ENCODE results near the gene CARD11. TPM values are rescaled to one million over a fixed set of nuclear protein-coding genes. Genes with fewer than 3 reads are reported as not detected.
"Not testable (repeated sequence)": the region's sequence is repeated elsewhere in the genome, so short reads cannot be mapped to it uniquely, and the experiment has no call there.

The CARD11 gene
- total and polyA plus RNA-seq, 8 donors: 2.7 to 8.1 (median 3.9) TPM

DNA sequence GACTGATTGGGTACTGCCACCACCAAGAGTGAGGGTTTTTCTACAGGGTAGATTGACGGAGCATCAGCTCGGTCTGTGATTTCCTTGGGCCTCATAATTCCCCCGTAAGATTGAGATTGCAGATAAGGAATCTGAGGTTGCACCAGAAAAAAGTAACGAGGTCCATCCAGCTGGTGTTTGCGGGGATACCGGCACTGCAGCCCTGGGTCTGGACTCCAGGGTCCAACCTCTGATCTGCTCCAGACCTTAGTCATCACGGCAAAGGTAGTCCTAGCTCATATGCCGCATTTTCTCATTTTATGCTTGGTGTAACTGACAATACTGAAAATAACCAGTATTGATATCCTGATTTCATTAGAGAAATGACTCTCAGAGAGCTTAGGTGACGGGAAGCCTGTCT lies 3.9 kb downstream of the CARD11 start:
- Histone ChIP-seq H3K4me1 (no peaks in the 10 kb centered on the region), H3K27ac (no peak overlapping the region), H3K4me3 (no peak overlapping the region), H3K36me3 (no peaks in the 10 kb centered on the region), H3K9me3 (no peaks in the 10 kb centered on the region), H3K27me3 (peaks cover 0 to 29% of the 10 kb centered on the region in 2 donors)
- ATAC-seq (no peak), DNase-seq (no peak)
- TF ChIP-seq, protein P1, sequence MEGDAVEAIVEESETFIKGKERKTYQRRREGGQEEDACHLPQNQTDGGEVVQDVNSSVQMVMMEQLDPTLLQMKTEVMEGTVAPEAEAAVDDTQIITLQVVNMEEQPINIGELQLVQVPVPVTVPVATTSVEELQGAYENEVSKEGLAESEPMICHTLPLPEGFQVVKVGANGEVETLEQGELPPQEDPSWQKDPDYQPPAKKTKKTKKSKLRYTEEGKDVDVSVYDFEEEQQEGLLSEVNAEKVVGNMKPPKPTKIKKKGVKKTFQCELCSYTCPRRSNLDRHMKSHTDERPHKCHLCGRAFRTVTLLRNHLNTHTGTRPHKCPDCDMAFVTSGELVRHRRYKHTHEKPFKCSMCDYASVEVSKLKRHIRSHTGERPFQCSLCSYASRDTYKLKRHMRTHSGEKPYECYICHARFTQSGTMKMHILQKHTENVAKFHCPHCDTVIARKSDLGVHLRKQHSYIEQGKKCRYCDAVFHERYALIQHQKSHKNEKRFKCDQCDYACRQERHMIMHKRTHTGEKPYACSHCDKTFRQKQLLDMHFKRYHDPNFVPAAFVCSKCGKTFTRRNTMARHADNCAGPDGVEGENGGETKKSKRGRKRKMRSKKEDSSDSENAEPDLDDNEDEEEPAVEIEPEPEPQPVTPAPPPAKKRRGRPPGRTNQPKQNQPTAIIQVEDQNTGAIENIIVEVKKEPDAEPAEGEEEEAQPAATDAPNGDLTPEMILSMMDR (IDR thresholded peaks at IDR 0.05): no peak
- intact Hi-C loops (cut with DNase I): no loop called here

DNA sequence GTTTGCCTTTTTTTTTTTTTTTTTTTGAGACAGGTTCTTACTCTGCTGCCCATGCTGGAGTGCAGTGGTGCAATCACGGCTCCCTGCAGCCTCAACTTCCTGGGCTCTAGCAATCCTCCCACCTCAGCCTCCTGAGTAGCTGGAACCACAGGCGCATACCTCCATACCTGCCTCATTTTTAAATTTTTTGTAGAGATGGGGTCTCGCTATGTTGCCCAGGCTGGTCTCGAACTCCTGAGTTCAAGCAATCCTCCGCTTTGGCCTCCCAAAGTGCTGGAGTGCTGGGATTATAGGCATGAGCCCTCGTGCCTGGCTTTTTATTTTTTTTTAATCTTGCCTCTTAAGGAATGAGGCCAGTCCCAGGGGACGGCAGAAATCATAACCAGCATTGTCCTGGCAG lies 5.7 kb downstream of the CARD11 start:
- ATAC-seq; H3K4me3 ChIP-seq; H3K4me1 ChIP-seq; DNase-seq; H3K9me3 ChIP-seq; intact Hi-C loops (cut with DNase I); H3K36me3 ChIP-seq; H3K27ac ChIP-seq: not testable (repeated sequence)
- H3K27me3 ChIP-seq: peaks cover 0 to 11% of the 10 kb centered on the region in 2 donors

DNA sequence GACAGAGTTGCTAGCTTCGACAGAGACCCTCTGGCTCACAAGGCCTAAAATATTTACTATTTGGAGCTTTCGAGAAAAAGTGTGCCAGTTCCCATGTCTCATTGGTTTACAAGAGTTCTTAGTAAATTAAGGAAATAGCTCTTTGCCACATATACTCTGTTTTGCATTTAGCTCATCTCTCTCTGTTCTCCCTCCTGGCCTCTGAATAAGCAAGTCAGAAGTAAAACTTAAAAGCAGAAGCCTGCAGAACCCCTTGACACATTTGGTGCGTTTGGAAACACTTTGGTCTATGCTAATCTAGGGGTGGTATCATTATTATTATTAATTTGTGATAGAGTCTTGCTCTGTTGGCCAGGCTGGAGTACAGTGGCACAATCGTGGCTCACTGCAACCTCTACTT lies 6.4 kb downstream of the CARD11 start:
- Histone ChIP-seq H3K4me3 (no peak overlapping the region), H3K36me3 (no peaks in the 10 kb centered on the region), H3K27me3 (peaks cover 0 to 4% of the 10 kb centered on the region in 2 donors), H3K27ac (no peak overlapping the region), H3K9me3 (no peaks in the 10 kb centered on the region), H3K4me1 (no peaks in the 10 kb centered on the region)
- intact Hi-C loops (cut with DNase I): no loop called here
- ATAC-seq (no peak), DNase-seq (no peak)
- TF ChIP-seq, protein P1 (IDR thresholded peaks at IDR 0.05): no peak

DNA sequence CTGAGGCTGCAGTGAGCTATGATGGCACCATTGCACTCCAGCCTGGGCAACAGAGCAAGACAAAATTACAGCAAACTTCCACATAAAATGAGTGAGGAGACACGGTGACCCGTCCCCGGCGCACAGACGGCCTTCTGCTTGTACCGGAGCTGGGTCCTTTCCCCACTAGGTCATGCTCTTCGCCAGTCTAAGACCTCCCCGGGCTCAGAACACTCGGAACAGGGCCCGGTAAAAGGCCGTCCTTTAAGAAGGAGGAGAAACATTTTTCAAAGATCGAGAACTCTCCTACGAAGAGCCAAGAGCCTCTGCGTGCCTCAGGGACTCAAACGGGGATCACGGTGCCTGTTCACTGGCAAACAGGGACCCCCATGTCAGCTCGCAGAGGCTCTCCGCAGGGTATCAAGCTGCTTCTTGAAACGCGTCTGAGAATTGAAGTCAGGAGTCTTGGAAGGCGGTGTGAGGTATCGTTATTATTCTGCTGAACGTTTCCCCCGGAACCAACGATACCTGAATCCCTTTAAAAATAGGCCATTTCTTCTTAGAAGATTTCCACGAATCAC lies 9.0 kb downstream of the CARD11 start:
- TF ChIP-seq, protein P1 (IDR thresholded peaks at IDR 0.05): no peak
- intact Hi-C loops (cut with DNase I): no loop called here
- DNase-seq (no peak), ATAC-seq (no peak)
- H3K4me3 ChIP-seq: no peak overlapping the region
- H3K9me3 ChIP-seq: no peaks in the 10 kb centered on the region
- H3K27me3 ChIP-seq: peaks cover 0 to 4% of the 10 kb centered on the region in 2 donors
- H3K4me1 ChIP-seq: no peaks in the 10 kb centered on the region
- H3K27ac ChIP-seq: no peak overlapping the region
- no peaks in the 10 kb centered on the region for H3K36me3 ChIP-seq

DNA sequence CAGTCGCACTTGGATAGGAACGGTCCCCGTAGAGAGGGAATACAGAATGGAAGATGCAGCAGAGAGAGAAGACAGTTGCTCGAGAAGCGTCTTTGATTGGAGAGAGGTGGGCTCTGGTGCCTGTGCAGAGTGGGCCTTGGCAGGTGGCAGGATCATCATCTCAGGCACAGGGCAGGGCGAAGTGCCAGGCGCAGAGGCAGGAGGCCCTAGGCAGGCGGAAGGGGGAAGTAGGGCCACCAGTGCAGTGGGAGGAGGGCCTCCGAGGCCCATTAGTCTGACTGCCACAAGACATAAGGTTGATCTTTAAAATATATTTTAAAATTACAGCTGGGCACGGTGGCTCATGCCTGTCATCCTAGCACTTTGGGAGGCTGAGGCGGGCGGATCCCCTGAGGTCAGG lies 10.1 kb downstream of the CARD11 start:
- H3K4me1 ChIP-seq: no peaks in the 10 kb centered on the region
- TF ChIP-seq, protein P1 (IDR thresholded peaks at IDR 0.05): no peak
- DNase-seq (no peak), ATAC-seq (no peak)
- peaks cover 0 to 10% of the 10 kb centered on the region in 2 donors for H3K27me3 ChIP-seq
- no peak overlapping the region for H3K4me3 ChIP-seq
- no peaks in the 10 kb centered on the region for H3K9me3 ChIP-seq
- no peaks in the 10 kb centered on the region for H3K36me3 ChIP-seq
- H3K27ac ChIP-seq: no peak overlapping the region
- intact Hi-C loops (cut with DNase I): no loop called here

DNA sequence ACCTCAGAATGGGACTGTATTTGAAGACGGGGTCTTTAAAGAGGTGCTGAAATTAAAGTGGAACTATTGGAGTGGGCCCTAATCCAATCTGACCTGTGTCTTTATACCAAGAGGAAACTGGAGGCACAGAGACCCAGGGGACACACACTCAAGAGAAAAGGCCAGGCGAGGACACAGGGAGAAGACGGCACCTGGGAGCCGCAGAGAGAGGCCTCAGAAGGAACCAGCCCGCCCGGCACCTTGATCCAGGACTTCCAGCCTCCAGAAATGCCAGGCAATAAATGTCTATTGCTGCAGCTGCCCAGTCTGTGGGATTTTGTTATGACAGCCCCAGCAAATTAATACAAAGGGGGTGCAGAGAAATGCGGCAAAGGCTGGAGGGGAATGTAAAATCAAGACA lies 10.5 kb downstream of the CARD11 start:
- intact Hi-C loops (cut with DNase I): no loop called here
- Histone ChIP-seq H3K4me3 (no peak overlapping the region), H3K4me1 (no peaks in the 10 kb centered on the region), H3K27me3 (peaks cover 0 to 10% of the 10 kb centered on the region in 2 donors), H3K27ac (no peak overlapping the region), H3K36me3 (no peaks in the 10 kb centered on the region), H3K9me3 (no peaks in the 10 kb centered on the region)
- TF ChIP-seq, protein P1 (IDR thresholded peaks at IDR 0.05): no peak
- ATAC-seq: no peak
- DNase-seq: no peak

Measured in left lung (tissue), 10 donors.